SK-N-MC (cell line): Measurements from ENCODE around the gene DHX29.

Experiments
- DNase-seq: peaks from one replicate; pipeline ENCODE4 v3.0.0-alpha.2; 2011; ENCODE audit warnings: low read depth, low spot score
- H3K27ac ChIP-seq: fragments of 200-600 bp; sonication (generic); 2 replicates; pipeline ENCODE4 v1.5.1; 2016; ENCODE audit warnings: mixed run types
- H3K36me3 ChIP-seq: fragments of 200-600 bp; sonication (generic); 2 replicates; pipeline ENCODE4 v1.6.1; 2017; ENCODE audit warnings: antibody characterized with exemption, low read length, mixed read lengths; ENCODE audit not compliant: insufficient read depth
- H3K4me3 ChIP-seq: fragments of 200-600 bp; sonication (generic); 2 replicates; pipeline ENCODE4 v1.5.1; 2016
- H3K9ac ChIP-seq: fragments of 200-600 bp; sonication (generic); 2 replicates; pipeline ENCODE4 v1.8.0; 2017; ENCODE audit warnings: mixed run types, mixed read lengths; ENCODE audit not compliant: insufficient read length
- H3K9me3 ChIP-seq: fragments of 200-600 bp; sonication (generic); 2 replicates; pipeline ENCODE4 v1.6.1; 2017; ENCODE audit warnings: low read depth, mild to moderate bottlenecking, antibody characterized with exemption, low read length, moderate library complexity, mixed read lengths
- EZH2 ChIP-seq: fragments of 200-600 bp; sonication (generic); IDR thresholded peaks from one replicate; pipeline ENCODE4 v1.6.1; 2017; ENCODE audit warnings: antibody characterized with exemption
- FOXP2 ChIP-seq: optimal IDR thresholded peaks from 2 replicates; pipeline ENCODE3; 2011; ENCODE audit warnings: mild to moderate bottlenecking, moderate library complexity; ENCODE audit not compliant: insufficient read depth; ENCODE audit errors: extremely low read length, control extremely low read depth
- POLR2AphosphoS5 ChIP-seq: IDR thresholded peaks from 2 replicates; pipeline ENCODE4 v1.6.1; 2012; ENCODE audit warnings: mild to moderate bottlenecking, low read depth, low read length, borderline replicate concordance

The DHX29 gene

DNA sequence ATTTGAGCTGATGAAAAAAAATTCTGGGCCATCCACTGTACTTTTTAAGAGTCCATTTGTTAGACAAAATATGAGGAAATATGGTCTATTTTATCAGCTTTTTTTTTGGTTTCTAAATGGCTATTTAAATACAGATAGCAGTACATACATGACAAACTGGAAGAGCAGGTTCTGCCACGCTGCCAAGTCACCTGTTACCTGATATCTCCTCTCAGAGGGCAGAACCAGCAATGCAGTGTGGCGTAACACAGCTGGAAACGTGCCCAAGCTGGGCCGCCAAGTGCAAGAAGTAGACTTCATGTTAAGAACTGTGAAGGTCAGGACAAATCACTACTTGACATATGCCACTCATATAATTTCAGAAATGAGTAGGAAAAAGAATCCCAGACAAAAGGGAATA is 88.5 kb downstream of the DHX29 start:
- no peak for TF ChIP-seq EZH2
- TF ChIP-seq POLR2AphosphoS5, result no peak
- no peak for TF ChIP-seq FOXP2

DNA sequence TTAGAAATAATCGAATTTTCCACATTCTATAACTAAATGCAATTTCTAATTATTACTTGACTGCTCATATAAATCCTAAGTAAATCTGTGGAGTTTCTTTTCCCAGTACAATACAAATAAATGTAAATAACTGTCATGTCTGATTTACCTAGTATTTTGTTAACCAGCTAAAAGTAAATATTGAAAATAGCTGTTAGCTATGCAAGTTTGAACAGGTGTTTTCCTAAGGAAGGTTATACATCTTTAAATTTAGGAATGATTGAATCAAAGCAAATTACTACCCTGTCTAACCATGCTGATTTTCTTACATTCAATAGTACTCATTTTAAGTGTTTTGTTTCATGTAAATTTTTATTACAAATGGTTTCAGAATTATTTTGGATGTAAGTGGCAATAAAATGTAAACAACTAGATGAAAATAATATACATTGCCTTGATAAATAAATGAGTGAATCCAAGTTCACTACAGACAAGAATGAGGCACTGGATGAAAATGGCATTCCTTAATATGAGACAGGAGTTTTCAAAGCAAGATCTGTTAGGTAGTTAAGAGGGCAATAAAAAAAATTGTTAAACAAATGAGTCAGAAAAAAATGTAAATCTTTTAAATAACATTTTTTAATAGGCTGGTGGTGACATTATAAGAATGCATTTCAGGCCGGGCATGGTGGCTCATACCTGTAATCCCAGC is 96.2 kb downstream of the DHX29 start:
- Histone ChIP-seq H3K27ac (no peak overlapping the region), H3K4me3 (no peak overlapping the region), H3K9ac (no peak overlapping the region), H3K36me3 (no peaks in the 10 kb centered on the region), H3K9me3 (no peaks in the 10 kb centered on the region)
- DNase-seq, result no peak
- TF ChIP-seq POLR2AphosphoS5, result no peak

More for the DNA sequence above, 88.5 kb downstream of the DHX29 start:
- no peak overlapping the region for H3K9ac ChIP-seq
- no peak overlapping the region for H3K4me3 ChIP-seq
- DNase-seq, result no peak
- H3K9me3 ChIP-seq, result no peaks in the 10 kb centered on the region
- no peaks in the 10 kb centered on the region; the same call in 1 of the 2 replicates for H3K36me3 ChIP-seq
- H3K27ac ChIP-seq, result no peak overlapping the region
